ENCODE results near the gene RAB11FIP3.
"Not testable (repeated sequence)": the region's sequence is repeated elsewhere in the genome, so short reads cannot be mapped to it uniquely, and the experiment has no call there.

The RAB11FIP3 gene

DNA sequence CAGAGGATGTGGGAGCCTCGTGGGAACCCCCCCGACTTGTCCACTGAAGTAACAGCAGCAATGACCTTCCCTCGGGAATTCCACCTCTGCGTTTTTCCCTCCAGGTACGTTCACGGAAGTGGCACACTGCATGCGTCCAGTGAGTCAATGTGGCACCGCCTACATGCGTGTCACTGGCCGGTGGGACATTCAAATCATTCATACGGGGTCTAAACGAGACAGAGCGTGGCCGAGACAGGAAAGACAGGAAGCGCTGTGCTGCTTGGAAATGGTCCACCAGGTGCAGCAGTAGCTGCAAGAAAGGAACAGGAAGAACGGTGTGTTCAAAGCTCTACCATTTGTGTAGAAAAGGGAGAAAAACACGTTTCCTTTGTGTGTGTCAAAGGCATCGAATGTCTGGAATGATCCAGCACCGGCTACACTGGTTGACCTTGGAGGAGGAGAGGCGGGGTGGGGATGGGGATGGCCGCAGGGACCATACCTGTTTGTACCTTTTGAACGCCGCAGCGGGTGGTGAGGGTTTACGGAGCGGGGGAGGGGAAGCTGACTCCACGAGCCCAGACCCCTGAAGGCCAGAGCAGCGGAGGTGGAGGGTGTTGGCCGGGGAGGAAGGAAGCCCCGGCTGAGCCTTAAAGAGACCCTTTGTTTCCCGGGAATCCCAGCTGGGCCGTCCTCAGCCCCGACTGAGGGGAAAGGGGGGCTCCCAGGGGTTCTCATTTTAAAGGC lies 42.0 kb upstream of the RAB11FIP3 start:
- peak overlapping the region; percentile 76 for H3K27ac Mint-ChIP-seq
- peak overlapping the region; percentile 81 for H3K4me3 Mint-ChIP-seq
- no peaks in the 10 kb centered on the region for H3K27me3 Mint-ChIP-seq
- no peaks in the 10 kb centered on the region for H3K9me3 Mint-ChIP-seq
- H3K36me3 Mint-ChIP-seq (ENCODE audit: low read depth) = no peaks in the 10 kb centered on the region
- H3K4me1 Mint-ChIP-seq (ENCODE audit: low read depth) = peaks cover 26% of the 10 kb centered on the region
- peak; percentile 65 for DNase-seq

DNA sequence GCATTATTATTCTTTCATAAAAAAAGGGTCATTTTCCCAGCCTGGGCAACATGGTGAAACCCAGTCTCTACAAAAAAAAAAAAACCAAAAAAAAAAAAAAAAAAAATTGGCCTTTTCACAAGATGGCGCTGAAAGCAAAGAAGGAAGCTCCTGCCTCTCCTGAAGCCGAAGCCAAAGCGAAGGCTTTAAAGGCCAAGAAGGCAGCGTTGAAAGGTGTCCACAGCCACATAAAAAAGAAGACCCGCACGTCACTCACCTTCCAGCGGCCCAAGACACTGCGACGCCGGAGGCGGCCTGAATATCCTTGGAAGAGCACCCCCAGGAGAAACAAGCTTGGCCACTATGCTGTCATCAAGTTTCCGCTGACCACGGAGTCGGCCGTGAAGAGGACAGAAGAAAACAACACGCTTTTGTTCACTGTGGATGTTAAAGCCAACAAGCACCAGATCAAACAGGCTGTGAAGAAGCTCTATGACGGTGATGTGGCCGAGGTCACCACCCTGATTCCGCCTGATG lies 38.8 kb upstream of the RAB11FIP3 start:
- Mint-ChIP-seq H3K4me1 (ENCODE audit: low read depth) (peaks cover 17% of the 10 kb centered on the region), H3K27me3 (no peaks in the 10 kb centered on the region), H3K36me3 (ENCODE audit: low read depth) (no peaks in the 10 kb centered on the region), H3K9me3 (no peaks in the 10 kb centered on the region), H3K4me3 (no peak overlapping the region), H3K27ac (no peak overlapping the region)
- no peak for DNase-seq

DNA sequence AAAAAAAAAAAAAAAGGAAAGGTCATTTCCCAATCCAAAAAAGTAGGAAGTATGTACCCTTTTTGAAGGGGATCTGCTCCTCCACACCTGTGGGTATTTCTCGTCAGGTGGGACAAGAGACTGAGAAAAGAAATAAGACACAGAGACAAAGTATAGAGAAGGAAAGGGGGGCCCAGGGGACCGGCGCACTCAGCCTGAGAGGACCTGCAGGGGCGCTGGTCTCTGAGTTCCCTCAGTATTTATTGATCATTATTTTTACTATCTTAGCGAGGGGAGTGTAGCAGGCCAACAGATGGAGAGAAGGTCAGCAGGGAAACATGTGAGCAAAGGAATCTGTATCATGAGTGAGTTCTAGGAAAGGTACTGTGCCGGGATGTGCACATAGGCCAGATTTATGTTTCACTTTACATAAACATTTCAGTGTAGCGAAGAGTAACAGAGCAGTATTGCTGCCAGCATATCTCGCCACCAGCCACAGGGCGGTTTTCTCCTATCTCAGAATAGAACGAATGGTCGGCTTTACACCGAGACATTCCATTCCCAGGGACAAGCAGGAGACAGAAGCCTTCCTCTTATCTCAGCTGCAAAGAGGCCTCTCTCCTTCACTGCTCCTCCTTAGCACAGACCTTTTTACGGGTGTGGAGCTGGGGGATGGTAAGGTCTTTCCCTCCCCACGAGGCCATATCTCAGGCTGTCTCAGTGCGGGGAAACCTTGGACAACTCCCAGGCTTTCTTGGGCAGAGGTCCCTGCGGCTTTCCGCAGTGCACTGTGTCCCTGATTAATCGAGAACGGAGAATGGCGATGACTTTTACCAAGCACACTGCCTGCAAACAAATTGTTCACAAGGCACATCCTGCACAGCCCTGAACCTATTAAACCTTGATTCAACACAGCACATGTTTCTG lies 37.4 kb upstream of the RAB11FIP3 start:
- H3K36me3 Mint-ChIP-seq (ENCODE audit: low read depth); H3K4me3 Mint-ChIP-seq; H3K9me3 Mint-ChIP-seq; H3K27ac Mint-ChIP-seq; DNase-seq; H3K27me3 Mint-ChIP-seq: not testable (repeated sequence)
- H3K4me1 Mint-ChIP-seq (ENCODE audit: low read depth) = peaks cover 24% of the 10 kb centered on the region

DNA sequence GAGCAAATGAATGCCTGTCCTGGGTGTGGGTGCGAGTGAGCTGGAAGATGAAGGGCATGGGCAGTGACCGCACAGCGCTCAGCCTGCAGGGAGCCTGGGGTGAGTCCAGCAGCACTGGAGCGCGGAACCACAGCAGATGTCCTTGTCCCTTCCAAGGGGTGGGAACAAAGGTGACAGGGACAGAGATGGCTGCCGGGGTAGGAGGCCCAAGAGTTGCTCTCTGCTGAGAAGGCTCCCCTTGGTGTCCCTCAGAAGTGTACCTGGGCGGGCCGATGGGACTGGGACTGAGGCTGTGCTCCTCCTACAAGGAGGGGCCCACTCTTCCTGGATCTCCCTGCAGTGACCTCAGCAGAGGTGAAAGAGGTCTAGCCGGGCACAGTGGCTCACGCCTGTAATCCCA lies 36.1 kb upstream of the RAB11FIP3 start:
- Mint-ChIP-seq H3K9me3 (no peaks in the 10 kb centered on the region), H3K27me3 (no peaks in the 10 kb centered on the region), H3K27ac (no peak overlapping the region), H3K36me3 (ENCODE audit: low read depth) (no peaks in the 10 kb centered on the region), H3K4me3 (no peak overlapping the region), H3K4me1 (ENCODE audit: low read depth) (peaks cover 17% of the 10 kb centered on the region)
- no peak for DNase-seq

DNA sequence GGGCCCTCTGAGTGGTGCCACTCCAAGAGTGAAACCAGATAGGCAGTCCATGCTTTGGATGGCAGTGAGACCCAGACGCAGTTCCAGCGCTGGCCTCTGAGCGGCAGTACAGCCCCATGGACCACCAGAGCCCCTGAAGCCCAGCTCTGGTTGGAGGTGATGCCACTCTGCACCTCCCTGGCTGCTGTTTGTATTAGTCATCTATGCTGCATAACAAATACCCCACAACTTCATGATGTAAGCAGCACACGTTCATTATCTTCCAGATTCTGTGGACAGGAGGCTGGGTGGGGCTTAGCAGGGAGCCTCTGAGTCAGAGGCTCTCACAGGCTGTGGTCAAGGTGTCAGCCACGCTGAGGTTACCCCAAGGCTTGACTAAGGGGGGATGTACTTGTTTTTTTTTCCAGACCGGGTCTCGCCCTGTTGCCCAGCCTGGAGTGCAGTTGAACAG lies 33.5 kb upstream of the RAB11FIP3 start:
- peak; percentile 89 for DNase-seq
- H3K27me3 Mint-ChIP-seq = peaks cover 10% of the 10 kb centered on the region
- peak overlapping the region; percentile 91 for H3K27ac Mint-ChIP-seq
- H3K4me3 Mint-ChIP-seq = peak overlapping the region; percentile 29
- H3K4me1 Mint-ChIP-seq (ENCODE audit: low read depth) = peaks cover 26% of the 10 kb centered on the region
- H3K9me3 Mint-ChIP-seq = no peaks in the 10 kb centered on the region
- no peaks in the 10 kb centered on the region for H3K36me3 Mint-ChIP-seq (ENCODE audit: low read depth)

DNA sequence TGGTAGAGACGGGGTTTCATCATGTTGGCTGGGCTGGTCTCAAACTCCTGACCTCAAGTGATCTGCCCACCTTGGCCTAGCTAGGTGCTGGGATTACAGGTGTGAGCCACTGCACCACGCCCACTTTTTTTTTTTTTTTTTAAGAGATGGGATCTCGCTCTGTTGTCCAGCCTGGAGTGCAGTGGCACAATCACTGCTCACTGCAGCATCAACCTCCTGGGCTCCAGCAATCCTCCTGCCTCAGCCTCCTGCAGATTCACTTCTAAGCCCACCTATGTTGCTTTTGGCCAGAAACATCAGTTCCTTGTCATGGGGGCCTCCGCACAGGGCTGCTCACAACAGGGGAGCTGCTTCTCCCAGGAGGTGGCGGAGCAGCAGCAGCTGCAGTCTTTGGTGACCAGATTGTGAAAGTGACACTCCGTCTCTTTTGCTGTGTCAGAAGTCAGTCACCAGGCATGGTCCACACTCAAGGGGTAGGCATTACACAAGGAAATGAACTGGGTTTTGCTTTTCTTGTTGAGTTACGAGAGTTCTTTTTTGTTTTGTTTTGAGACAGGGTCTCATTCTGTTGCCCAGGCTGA lies 32.9 kb upstream of the RAB11FIP3 start:
- peaks cover 26% of the 10 kb centered on the region for H3K4me1 Mint-ChIP-seq (ENCODE audit: low read depth)
- peak overlapping the region; percentile 91 for H3K27ac Mint-ChIP-seq
- H3K36me3 Mint-ChIP-seq (ENCODE audit: low read depth) = no peaks in the 10 kb centered on the region
- H3K27me3 Mint-ChIP-seq = peaks cover 10% of the 10 kb centered on the region
- H3K4me3 Mint-ChIP-seq = peak overlapping the region; percentile 29
- DNase-seq = no peak
- no peaks in the 10 kb centered on the region for H3K9me3 Mint-ChIP-seq

DNA sequence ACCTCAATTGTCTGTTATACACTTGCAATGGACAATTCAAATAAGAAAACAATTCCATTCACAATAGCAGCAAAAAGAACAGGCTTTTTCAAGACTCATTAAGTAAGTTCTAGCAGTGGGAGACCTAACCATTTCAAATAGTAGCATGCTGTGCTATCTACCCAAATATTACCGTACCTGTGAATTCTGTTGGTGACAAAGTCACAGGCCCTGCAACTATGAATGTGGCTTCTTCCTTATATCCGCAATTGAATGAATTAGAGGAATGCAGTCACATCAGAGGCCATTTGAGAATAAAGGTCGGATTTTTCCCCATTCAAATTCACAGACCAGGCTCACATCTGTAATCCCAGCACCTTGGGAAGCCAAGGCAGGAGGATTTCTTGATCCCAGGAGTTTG lies 29.2 kb upstream of the RAB11FIP3 start:
- no peaks in the 10 kb centered on the region for H3K9me3 Mint-ChIP-seq
- H3K4me3 Mint-ChIP-seq = peak overlapping the region; percentile 78
- DNase-seq = no peak
- peaks cover 10% of the 10 kb centered on the region for H3K27me3 Mint-ChIP-seq
- H3K27ac Mint-ChIP-seq = no peak overlapping the region
- peaks cover 13% of the 10 kb centered on the region for H3K36me3 Mint-ChIP-seq (ENCODE audit: low read depth)
- H3K4me1 Mint-ChIP-seq (ENCODE audit: low read depth) = peaks cover 37% of the 10 kb centered on the region

DNA sequence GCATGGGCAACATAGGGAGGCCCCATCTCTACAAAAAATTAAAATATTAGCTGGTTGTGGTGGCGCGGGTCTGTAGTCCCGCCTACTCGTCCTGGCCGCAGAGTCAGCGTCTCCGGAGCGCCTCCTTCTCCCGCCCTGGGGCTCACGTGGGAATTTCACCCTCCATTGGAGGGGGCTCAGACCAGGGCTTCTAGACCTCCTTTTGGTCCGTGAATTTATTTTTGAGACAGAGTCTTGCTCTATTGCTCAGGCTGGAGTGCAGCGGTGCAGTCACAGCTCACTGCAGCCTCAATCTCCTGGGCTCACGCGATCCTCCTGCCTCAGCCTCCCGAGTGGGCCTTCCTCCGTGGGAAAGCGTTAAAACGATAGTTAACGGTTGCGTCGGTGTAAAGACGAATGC lies 28.8 kb upstream of the RAB11FIP3 start:
- DNase-seq = no peak
- H3K27me3 Mint-ChIP-seq = peaks cover 10% of the 10 kb centered on the region
- H3K4me1 Mint-ChIP-seq (ENCODE audit: low read depth) = peaks cover 37% of the 10 kb centered on the region
- peak overlapping the region; percentile 81 for H3K27ac Mint-ChIP-seq
- H3K4me3 Mint-ChIP-seq = peak overlapping the region; percentile 78
- peaks cover 13% of the 10 kb centered on the region for H3K36me3 Mint-ChIP-seq (ENCODE audit: low read depth)
- no peaks in the 10 kb centered on the region for H3K9me3 Mint-ChIP-seq

DNA sequence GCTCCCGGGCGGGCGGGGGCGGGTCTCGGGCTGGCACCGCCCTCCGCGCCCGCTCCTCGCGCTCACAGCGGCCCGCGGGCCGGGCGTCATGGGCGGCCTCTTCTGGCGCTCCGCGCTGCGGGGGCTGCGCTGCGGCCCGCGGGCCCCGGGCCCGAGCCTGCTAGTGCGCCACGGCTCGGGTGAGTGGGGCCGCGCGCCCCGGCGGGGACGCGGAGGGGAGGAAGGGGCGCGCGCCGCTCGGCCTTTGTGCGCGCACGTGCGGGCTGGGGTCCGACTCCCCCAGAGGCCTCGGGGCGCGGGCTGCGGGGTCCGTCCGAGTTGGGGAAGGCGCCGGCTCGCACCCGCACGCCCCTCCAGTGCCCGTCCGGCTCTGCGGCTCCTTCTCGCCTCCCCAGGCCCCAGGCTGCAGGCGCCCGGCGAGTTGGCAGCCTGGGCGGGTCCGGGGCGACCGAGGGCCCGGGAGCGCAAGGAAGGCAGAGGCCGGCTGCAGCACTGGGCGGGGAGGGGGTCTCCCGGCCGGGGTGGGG lies 28.3 kb upstream of the RAB11FIP3 start, which contains the start of gene NME4:
NME4 (plus strand) TSS at position 65 of the 527 bp plus-strand sequence; CDS start at position 89, 24 bp downstream.
- Mint-ChIP-seq H3K27ac (peak within 1 kb of the TSS; percentile 81), H3K9me3 (no peaks in the 10 kb centered on the region), H3K4me3 (peak within 1 kb of the TSS; percentile 78), H3K4me1 (ENCODE audit: low read depth) (peaks cover 31% of the 10 kb centered on the region), H3K36me3 (ENCODE audit: low read depth) (peaks cover 13% of the 10 kb centered on the region), H3K27me3 (peaks cover 10% of the 10 kb centered on the region)
- DNase-seq = peak; percentile 62

DNA sequence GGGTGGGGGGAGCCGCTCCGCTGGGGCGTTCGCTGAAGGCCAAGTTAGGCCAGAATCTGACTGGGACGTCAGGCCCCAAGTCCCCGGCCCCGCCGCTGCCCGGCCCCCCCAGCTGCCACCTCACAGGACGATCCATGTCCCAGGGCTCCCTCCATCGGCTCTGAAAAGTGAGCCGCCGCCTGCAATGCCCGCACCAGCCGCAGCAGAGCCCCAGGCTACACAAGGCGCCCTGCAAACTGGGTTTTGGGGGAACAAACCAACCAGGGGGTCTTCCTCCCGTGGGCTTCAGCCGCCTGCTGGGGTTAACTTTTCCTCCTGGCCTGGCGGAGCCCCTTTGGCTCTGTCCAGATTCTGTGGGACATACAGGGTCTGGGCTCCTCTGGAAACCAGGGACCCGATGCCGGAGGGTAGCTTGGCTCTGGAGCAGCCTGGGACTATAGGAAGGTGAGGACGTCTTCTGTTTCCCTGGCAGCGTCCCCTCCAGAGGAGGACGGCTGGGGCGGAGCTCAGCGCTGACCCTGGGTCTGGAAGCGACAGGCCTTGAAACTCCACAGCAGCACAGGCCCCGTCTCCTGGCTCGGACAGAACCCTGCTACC lies 27.6 kb upstream of the RAB11FIP3 start:
- Mint-ChIP-seq H3K4me3 (peak overlapping the region; percentile 62), H3K36me3 (ENCODE audit: low read depth) (peaks cover 13% of the 10 kb centered on the region), H3K27me3 (peaks cover 10% of the 10 kb centered on the region), H3K27ac (peak overlapping the region; percentile 72), H3K9me3 (no peaks in the 10 kb centered on the region), H3K4me1 (ENCODE audit: low read depth) (peaks cover 24% of the 10 kb centered on the region)
- DNase-seq = no peak

DNA sequence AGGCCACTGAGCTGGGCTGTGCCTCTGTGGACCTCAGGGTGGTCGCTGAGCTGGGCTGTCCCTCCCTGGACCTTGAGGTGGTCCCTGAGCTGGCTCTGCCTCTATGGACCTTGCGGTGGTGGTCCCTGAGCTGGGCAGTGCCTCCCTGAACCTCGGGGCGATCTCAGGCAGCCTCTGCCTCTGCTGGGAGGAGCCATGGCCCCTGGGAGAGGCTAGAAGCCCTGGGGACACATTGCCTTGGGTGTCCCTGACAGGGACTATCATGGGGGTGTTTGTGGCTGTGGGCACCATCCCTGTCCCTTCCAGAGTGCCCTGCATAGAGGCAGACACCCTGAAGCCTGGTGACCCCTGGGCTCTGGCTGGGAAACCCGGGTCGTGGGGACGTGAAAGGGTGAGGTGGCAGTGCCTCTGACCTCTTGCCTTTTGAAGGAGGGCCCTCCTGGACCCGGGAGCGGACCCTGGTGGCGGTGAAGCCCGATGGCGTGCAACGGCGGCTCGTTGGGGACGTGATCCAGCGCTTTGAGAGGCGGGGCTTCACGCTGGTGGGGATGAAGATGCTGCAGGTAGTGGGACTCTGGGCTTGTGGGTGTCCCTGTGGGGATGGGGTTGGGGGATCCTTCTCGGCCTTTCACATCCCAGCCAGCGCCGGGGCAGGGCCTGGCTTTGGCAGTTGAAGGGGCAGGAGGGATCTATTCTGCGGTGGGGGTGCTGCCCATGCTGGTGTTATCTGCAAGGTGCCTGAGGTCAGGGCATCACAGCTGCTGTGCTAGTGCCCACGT lies 26.7 kb upstream of the RAB11FIP3 start:
- peaks cover 25% of the 10 kb centered on the region for H3K4me1 Mint-ChIP-seq (ENCODE audit: low read depth)
- H3K27me3 Mint-ChIP-seq = peaks cover 10% of the 10 kb centered on the region
- no peak for DNase-seq
- H3K4me3 Mint-ChIP-seq = peak overlapping the region; percentile 62
- H3K36me3 Mint-ChIP-seq (ENCODE audit: low read depth) = peaks cover 13% of the 10 kb centered on the region
- H3K9me3 Mint-ChIP-seq = no peaks in the 10 kb centered on the region
- H3K27ac Mint-ChIP-seq = peak overlapping the region; percentile 72

DNA sequence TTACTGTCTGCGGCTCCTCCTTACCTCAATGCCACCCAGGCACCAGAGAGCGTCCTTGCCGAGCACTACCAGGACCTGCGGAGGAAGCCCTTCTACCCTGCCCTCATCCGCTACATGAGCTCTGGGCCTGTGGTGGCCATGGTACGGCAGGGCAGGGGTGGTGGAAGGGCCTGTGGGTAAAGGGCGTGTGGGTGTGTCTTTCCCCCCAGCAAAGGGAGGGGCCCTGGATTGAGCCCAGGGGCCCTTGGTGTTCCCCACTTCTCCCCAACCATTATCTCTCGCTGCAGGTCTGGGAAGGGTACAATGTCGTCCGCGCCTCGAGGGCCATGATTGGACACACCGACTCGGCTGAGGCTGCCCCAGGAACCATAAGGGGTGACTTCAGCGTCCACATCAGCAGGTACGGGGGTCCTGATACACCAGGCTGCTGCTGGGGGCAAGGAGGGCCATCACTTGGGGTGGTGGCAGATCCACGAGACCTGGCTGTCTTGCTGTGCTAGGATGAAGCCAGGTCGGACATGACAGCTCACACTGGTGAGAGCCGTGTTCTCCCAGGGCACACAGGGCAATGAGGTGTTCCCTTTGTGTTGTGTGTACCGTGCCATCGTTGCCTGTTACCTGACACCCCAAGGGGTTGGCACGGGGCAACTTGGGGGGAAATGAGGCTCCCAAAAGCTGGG lies 26.0 kb upstream of the RAB11FIP3 start:
- peaks cover 13% of the 10 kb centered on the region for H3K36me3 Mint-ChIP-seq (ENCODE audit: low read depth)
- H3K27me3 Mint-ChIP-seq = peaks cover 10% of the 10 kb centered on the region
- H3K9me3 Mint-ChIP-seq = no peaks in the 10 kb centered on the region
- no peak for DNase-seq
- H3K4me1 Mint-ChIP-seq (ENCODE audit: low read depth) = peaks cover 25% of the 10 kb centered on the region
- H3K27ac Mint-ChIP-seq = no peak overlapping the region
- peak overlapping the region; percentile 8 for H3K4me3 Mint-ChIP-seq

DNA sequence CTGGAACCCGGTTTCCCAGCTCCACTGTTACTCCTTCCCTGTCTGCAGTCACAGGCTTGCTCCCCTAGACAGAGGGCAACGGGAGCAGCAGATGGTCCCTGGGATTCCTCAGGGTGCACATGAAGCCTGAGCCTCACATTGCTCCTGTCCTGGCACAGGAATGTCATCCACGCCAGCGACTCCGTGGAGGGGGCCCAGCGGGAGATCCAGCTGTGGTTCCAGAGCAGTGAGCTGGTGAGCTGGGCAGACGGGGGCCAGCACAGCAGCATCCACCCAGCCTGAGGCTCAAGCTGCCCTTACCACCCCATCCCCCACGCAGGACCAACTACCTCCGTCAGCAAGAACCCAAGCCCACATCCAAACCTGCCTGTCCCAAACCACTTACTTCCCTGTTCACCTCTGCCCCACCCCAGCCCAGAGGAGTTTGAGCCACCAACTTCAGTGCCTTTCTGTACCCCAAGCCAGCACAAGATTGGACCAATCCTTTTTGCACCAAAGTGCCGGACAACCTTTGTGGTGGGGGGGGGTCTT lies 25.3 kb upstream of the RAB11FIP3 start:
- no peak for DNase-seq
- H3K4me1 Mint-ChIP-seq (ENCODE audit: low read depth) = peaks cover 25% of the 10 kb centered on the region
- H3K4me3 Mint-ChIP-seq = peak overlapping the region; percentile 87
- peaks cover 13% of the 10 kb centered on the region for H3K36me3 Mint-ChIP-seq (ENCODE audit: low read depth)
- H3K27me3 Mint-ChIP-seq = peaks cover 10% of the 10 kb centered on the region
- peak overlapping the region; percentile 93 for H3K27ac Mint-ChIP-seq
- no peaks in the 10 kb centered on the region for H3K9me3 Mint-ChIP-seq

All from activated T-cell treated with anti-CD3 and anti-CD28 coated beads, Interleukin-2, amount 50 U/mL, for 24 hours (primary cell).